HS-27A (cell line): ENCODE results near the gene PSMD14.
"Not testable (repeated sequence)": the region's sequence is repeated elsewhere in the genome, so short reads cannot be mapped to it uniquely, and the experiment has no call there.

Source experiments
- DNase-seq: peaks from one replicate; pipeline ENCODE4 v3.0.0-alpha.2; 2012; ENCODE audit warnings: low read depth, missing footprints

Gene PSMD14

DNA sequence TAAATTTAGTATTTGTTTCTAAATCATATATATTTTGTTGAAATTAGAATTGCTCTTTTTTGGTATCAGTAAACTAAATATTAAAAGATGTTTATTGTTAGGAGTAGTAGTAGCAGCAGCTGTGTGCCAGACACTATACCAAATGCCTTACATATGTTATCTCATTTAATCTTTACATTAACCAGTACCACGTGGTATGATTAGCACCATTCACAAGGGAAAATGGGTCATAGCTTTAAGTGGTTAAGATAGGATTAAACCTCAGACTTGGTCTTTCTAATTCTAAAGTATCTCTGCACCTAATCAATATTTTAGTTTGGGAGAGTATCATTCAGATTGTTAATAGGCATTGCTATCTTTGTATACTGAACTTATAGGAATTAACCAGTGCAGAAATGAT lies 29.0 kb downstream of the PSMD14 start:
- DNase-seq, result no peak

- not testable (repeated sequence) for DNase-seq
Observed at GRCh38 chr2:161339532-161339931, 31.3 kb downstream of the PSMD14 start.

DNA sequence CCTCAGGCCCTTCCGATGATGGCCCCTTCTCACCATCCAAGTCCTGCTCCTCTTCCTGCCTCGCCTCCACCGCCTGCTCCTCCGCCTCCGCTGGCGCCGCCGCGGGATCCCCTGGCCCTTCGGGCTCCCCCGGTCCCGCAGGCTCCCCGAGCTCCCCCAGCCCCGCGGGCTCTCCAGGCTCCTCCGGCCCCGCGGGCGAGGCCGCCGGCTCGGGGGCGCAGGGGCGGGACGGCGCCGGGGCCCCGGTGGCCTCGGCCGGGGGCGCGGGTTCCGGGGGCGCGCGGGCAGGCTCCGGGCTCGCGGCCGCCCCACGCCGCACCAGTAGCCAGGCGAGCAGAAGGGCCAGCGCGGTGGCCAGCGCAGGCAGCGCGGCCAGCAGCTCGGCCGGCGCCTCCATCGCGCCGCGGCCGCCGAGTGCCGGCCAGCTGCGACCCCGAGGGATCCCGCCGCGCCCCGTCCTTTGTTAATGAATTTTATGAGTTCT lies 32.7 kb downstream of the PSMD14 start:
- not testable (repeated sequence) for DNase-seq

DNA sequence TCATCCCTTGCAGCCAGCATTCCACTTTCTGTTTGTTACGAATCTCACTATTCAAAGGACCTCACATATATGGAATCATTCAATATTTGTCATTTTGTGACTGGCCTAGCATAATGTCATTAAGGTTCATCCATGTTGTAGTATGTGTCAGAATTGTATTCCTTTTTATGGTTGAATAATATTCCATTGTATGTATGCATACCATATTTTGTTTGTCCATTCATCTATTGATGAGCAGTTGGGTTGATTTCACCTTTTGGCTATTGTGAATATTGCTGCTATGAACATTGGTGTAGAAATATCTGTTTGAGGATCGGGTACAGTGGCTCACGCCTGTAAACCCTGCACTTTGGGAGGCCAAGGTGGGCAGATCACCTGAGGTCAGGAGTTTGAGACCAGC lies 35.0 kb downstream of the PSMD14 start:
- no peak for DNase-seq

DNA sequence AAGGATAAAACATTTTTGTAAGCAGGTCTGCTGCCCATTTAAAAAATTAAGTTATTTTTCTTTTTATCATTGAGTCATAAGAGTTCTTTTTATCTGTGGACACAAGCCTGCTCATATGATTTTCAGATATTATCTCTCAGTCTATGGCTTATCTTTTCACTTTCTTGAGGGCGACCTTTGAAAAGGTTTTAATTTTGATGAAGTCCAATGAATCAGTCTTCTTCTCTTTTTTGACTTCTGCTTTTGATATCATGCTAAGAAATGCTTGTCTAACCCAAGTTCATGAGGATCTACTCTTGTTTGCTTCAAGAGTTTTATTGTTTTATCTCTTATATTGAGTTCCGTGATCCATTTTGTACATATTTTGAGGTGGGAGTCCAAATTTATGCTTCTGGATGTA lies 36.5 kb downstream of the PSMD14 start:
- DNase-seq, result no peak

DNA sequence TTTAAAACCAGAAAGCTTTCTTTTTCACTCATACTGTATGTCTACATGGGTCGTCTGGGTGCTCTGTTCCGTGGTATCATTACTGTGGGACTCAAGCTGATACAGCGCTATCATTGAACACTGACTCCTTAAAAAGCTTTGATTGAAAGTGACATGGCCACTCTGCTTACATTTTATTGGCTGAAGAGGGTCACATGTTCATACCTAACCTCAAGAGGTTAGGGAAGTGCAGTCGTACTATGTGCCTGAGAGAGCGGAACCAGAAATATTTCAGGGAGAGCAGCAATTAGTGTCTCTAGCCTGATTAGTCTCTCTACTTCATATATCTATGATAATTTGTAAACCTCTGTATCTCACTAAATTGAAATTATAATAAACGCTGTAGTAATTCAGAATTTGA lies 43.5 kb downstream of the PSMD14 start:
- DNase-seq, result no peak

GRCh38 chr2:161352719-161353118 lies 44.5 kb downstream of the PSMD14 start:
- no peak for DNase-seq

DNA sequence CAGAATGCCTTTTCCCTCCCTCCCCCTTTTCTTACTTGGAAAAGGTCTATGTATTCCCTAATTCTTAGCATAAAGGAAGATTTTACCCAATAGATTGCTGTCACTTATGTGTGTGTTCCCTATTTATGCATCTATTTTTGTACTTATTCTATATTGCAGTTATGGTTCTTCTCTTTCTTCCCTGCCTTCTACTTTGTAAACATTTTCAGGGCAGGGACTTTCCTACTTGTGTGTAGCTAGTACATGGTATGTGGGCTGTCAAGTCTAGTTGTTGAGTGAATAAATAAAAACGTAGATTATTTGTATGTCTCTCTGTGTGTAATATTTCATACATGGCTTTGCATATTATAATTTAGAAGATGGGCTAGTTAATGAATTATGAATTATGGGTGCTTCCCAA lies 45.3 kb downstream of the PSMD14 start:
- no peak for DNase-seq

- DNase-seq, result no peak
Observed at GRCh38 chr2:161354106-161354505, 45.9 kb downstream of the PSMD14 start.

GRCh38 chr2:161355106-161355505 lies 46.9 kb downstream of the PSMD14 start:
- DNase-seq, result no peak

DNA sequence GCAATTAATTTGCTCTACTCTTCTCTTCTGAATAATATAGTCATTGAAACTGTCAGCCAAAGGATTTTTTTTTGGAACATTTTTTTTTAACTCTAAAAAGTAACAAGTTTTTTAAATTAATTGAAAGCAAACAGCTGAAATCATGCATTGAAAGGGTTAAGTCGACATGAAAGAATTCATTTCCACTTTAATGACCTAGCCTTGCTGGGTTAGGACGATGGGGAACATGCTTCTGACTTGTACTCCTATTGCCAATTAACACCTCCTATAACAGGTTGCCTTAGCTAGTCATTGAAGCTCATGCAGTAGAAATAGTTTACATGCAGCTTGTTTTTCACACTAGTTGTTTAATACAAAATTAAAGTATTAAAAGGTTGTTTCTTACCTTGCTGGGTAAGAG lies 47.8 kb downstream of the PSMD14 start:
- DNase-seq, result no peak

- no peak for DNase-seq
Observed at GRCh38 chr2:161357097-161357496, 48.9 kb downstream of the PSMD14 start.

DNA sequence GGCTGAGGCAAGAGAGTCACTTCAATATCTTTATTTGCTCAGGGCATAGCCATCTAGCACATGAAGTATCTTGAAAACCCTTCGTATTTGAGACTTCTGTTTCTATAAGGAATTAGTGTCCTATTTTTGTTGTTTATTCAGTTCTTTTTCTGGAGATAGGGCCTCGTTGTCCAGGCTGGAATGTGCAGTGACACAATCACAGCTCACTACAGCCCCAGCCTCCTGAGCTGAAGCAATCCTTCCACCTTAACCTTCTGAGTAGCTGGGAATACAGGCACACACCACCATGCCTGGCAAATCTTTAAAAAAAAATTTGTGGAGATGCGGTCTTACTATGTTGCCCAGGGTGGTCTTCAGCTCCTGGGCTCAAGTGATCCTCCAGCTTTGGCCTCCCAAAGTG lies 50.6 kb downstream of the PSMD14 start:
- no peak for DNase-seq

GRCh38 chr2:161360095-161360654 lies 52.0 kb downstream of the PSMD14 start:
- DNase-seq, result not testable (repeated sequence)

- no peak for DNase-seq
Observed at GRCh38 chr2:161362568-161363166, 54.4 kb downstream of the PSMD14 start.

DNA sequence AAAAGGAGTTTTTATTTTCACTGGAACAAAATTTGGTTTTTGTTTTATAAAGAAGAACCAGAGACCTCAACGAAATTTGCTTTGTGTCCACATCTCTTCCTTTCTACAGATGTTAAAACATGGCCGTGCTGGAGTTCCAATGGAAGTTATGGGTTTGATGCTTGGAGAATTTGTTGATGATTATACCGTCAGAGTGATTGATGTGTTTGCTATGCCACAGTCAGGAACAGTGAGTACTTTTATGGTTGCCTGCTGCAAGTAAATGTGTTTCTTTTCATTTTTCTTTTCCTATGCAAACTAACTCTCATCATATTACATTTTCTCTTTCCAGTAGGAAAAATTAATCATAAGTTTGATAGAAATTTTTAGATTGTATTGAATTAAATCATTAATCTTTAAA lies 59.5 kb downstream of the PSMD14 start:
- DNase-seq, result no peak

DNA sequence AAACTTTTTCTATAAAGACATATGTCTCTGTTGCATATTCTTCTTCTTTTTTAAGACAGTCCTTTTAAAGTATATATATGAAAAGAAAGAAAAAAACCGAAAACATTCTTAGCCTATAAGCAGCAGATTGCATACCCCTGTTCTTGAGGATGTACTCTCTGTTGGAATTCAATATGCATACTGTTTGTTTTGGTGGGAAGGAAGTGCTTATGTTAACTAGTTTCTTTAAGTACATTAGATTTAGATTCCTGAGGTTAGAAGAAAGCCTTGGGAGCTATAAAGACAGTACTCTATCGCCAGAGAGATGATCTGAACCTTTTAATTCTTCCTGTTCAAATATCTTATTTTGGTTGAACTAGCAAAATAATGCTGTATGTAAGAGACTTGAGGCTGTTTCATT lies 61.1 kb downstream of the PSMD14 start:
- DNase-seq, result no peak

DNA sequence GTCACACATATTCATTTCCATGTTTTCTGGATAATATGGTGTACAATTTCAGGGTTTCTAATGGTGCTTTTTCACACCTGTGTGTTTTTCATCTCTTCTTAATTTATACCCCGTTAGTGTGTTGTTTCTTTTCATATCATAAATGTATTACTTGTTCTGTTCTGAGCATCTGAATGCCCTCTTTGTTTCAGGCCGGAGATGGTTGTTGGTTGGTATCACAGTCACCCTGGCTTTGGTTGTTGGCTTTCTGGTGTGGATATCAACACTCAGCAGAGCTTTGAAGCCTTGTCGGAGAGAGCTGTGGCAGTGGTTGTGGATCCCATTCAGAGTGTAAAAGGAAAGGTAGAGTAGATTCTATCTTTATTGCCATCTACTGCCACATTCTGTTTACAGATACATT lies 62.8 kb downstream of the PSMD14 start:
- no peak for DNase-seq

- no peak for DNase-seq
Observed at GRCh38 chr2:161371869-161372268, 63.6 kb downstream of the PSMD14 start.

DNA sequence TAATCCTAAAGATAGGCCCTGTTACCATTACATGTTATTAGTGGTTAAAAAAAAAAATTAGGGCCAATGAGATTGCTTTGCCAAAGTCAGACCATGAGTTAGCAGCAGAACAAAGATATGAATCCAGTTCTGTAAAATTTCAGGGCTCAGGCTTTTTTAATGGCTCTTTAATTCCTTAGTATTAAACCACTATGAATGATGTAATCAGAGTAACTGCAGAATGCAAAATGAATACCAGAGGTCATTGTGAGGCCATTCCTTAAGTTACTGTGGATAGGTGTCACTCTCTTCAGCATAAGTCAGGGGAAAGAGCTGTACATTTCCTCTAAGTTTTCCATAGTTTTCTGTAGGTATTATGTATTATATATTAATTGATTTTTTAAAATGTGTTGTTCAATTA lies 65.7 kb downstream of the PSMD14 start:
- no peak for DNase-seq

DNA sequence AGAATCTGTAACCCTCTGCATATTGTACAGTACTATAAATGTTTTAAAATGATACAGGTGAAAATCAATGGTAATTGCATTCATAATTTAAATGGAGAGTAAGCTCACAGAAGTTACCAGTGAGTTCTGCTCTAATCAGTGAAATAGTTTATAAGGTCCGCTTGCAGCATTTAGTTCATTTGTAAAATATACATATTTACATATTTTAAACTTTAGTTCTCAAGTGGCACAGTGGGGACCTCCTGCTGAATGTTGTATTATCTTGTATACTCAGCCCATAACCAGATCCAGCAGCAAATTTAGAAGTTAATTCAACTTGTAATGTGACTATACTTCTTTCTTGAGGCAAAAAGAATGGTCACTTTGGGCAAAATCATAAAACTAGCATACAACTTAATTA lies 66.2 kb downstream of the PSMD14 start:
- no peak for DNase-seq

DNA sequence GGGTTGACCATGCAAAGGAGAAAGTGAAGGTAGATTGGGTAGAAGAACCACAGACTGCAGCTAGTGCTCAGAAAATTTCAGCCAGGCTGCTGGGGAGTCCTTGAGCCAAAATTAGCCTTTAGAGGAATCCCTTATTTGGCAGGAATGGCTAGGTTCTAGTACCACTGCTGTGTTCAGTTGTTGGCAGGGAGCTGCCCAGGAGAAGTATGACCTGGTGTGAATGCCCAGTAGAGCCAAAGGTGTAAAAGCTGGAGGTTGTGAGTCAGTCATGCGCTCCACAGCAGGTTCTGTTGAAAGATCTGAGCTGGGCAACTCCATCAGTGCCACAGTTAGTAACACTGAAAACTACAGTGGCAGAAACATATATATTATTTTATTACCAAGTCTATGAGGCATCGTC lies 71.5 kb downstream of the PSMD14 start:
- no peak for DNase-seq

DNA sequence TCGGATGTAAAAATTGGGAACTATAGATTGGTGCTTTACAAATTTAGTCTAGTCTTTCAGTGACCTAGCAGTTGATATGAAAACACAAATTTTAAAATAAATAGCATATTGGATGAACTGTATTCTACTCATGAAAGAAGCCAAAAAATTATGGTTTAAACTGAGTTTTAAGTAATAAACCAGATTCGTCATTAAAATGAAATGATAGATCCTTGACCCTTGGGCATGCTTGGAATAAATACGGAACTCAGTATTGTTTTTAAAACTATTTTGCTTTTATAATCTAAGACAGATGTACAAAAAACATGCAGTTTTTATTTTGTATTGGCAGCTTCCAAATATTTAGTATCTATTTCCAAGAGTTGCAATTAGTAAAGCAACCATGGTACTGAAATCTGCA lies 73.3 kb downstream of the PSMD14 start:
- DNase-seq, result no peak

DNA sequence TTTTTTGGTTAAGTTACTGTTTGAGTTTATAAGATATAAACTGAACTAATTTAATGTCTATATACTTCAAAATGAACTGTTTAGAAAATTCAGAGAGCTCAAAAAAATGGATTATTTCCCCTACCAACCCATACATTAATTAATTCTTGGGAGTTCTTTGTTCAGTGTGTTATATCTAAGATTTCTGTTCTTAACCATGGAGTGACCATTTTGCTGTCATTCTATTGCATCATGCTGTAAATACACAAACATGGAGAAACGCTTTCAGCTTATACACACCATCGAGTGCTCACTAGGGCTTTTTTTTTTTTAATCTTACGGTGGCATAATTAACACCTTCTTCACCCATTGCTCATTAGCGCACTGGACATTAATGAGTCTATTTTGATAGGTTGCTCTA lies 74.5 kb downstream of the PSMD14 start:
- DNase-seq, result no peak
